Liver (tissue), 9 donors: Measurements from ENCODE around the gene BRD3OS. TPM values are rescaled to one million over a fixed set of nuclear protein-coding genes. Genes with fewer than 3 reads are reported as not detected.

Experiments used
- DNase-seq: peaks from one replicate; pipeline ENCODE4 v3.0.0-alpha.2; 2017; ENCODE audit warnings: low spot score
- H3K27ac ChIP-seq, 2 donors: one replicate each; pipeline ENCODE4 v1.7.0; 2013; ENCODE audit warnings: inconsistent platforms in 2 of 2, low read length in 2 of 2, control low read depth in 1 of 2, low read depth in 1 of 2, mild to moderate bottlenecking in 1 of 2
- H3K27me3 ChIP-seq, 4 donors: one replicate each; pipeline versions ENCODE4 v1.6.1 to v1.7.0; 2013; ENCODE audit warnings: low read length in 3 of 4, inconsistent platforms in 1 of 4, mild to moderate bottlenecking in 1 of 4, moderate library complexity in 1 of 4; ENCODE audit not compliant: control insufficient read depth in 4 of 4, insufficient read depth in 4 of 4
- H3K36me3 ChIP-seq, 4 donors: one replicate each; pipeline versions ENCODE4 v1.6.1 to v1.7.0; 2013; ENCODE audit warnings: low read length in 3 of 4, mild to moderate bottlenecking in 3 of 4, low read depth in 1 of 4, moderate library complexity in 1 of 4; ENCODE audit not compliant: control insufficient read depth in 4 of 4, insufficient read depth in 3 of 4
- H3K4me1 ChIP-seq, 4 donors: one replicate each; pipeline versions ENCODE4 v1.6.1 to v1.7.0; 2013; ENCODE audit warnings: low read length in 3 of 4, mild to moderate bottlenecking in 3 of 4, moderate library complexity in 1 of 4; ENCODE audit not compliant: control insufficient read depth in 4 of 4, insufficient read depth in 4 of 4
- H3K4me3 ChIP-seq, 3 donors: one replicate each; pipeline versions ENCODE4 v1.6.1 to v1.7.0; 2013; ENCODE audit warnings: low read length in 3 of 3, control low read depth in 1 of 3, low read depth in 1 of 3, mild to moderate bottlenecking in 1 of 3
- H3K9ac ChIP-seq, 2 donors: one replicate each; pipeline ENCODE4 v1.7.0; 2013; ENCODE audit warnings: low read length in 2 of 2, mild to moderate bottlenecking in 2 of 2, moderate library complexity in 2 of 2, control low read depth in 1 of 2, low read depth in 1 of 2
- H3K9me3 ChIP-seq, 4 donors: one replicate each; pipeline versions ENCODE4 v1.6.1 to v1.7.0; 2013; ENCODE audit warnings: low read length in 3 of 4; ENCODE audit not compliant: control insufficient read depth in 4 of 4
- EGR1 ChIP-seq, 2 donors: IDR thresholded peaks; 2 replicates each; pipeline ENCODE4 v1.6.1; 2016 to 2018; ENCODE audit warnings: antibody characterized with exemption in 2 of 2, low read depth in 2 of 2
- FOXA2 ChIP-seq: IDR thresholded peaks from 2 replicates; pipeline ENCODE4 v1.6.1; 2016; ENCODE audit warnings: antibody characterized with exemption
- GABPA ChIP-seq, 2 donors: IDR thresholded peaks in 1 of 2; conservative IDR thresholded peaks in 1 of 2; 2 replicates each; pipeline ENCODE4 v1.6.1; 2016; ENCODE audit warnings: antibody characterized with exemption in 2 of 2, mild to moderate bottlenecking in 1 of 2, moderate library complexity in 1 of 2
- HNF4A ChIP-seq, 2 donors: conservative IDR thresholded peaks; 2 replicates each; pipeline ENCODE4 v1.6.1; 2016; ENCODE audit warnings: antibody characterized with exemption in 2 of 2, mild to moderate bottlenecking in 2 of 2
- HNF4G ChIP-seq: IDR thresholded peaks from 2 replicates; pipeline ENCODE4 v1.6.1; 2016; ENCODE audit warnings: antibody characterized with exemption
- JUND ChIP-seq, 2 donors: IDR thresholded peaks; 2 replicates each; pipeline ENCODE4 v1.6.1; 2016; ENCODE audit warnings: antibody characterized with exemption in 2 of 2
- NR2F2 ChIP-seq: IDR thresholded peaks from 2 replicates; pipeline ENCODE4 v1.6.1; 2016; ENCODE audit warnings: antibody characterized with exemption
- RAD21 ChIP-seq, 2 donors: IDR thresholded peaks; 2 replicates each; pipeline ENCODE4 v1.6.1; 2016; ENCODE audit warnings: antibody characterized with exemption in 2 of 2, mild to moderate bottlenecking in 2 of 2
- RXRA ChIP-seq, 2 donors: IDR thresholded peaks; 2 replicates each; pipeline ENCODE4 v1.6.1; 2017 to 2018; ENCODE audit warnings: antibody characterized with exemption in 2 of 2, mild to moderate bottlenecking in 1 of 2
- SP1 ChIP-seq: IDR thresholded peaks from 2 replicates; pipeline ENCODE4 v1.6.1; 2018; ENCODE audit warnings: antibody characterized with exemption, mild to moderate bottlenecking
- TAF1 ChIP-seq: conservative IDR thresholded peaks from 2 replicates; pipeline ENCODE4 v1.6.1; 2016; ENCODE audit warnings: antibody characterized with exemption, mild to moderate bottlenecking
- YY1 ChIP-seq: IDR thresholded peaks from 2 replicates; pipeline ENCODE4 v1.6.1; 2016; ENCODE audit warnings: antibody characterized with exemption, mild to moderate bottlenecking
- WGBS: extraction: QIAGEN DNeasy Blood & Tissue Kit; methylation state at CpG from one replicate; pipeline ENCODE4 v1.1.7; 2013; 5-methylcytosine and 5-hydroxymethylcytosine counted together
- polyA plus RNA-seq, 2 donors: library from polyadenylated mRNA; stranded (reverse) in 1 of 2; unstranded in 1 of 2; fragments of 200-250 nt in 1 of 2; fragments of >200 nt in 1 of 2; fragmentation: Nextera tagmentation in 1 of 2; extraction: Ambion mirVana in 1 of 2; gene quantifications; one replicate each; pipeline versions ENCODE4 v1.2.1 to v1.2.3, GENCODE V29; 2013 to 2015
- total RNA-seq, 2 donors: library from RNA; depleted of rRNA; stranded (reverse); fragments of >200 nt; gene quantifications; one replicate each; pipeline ENCODE4 v1.2.3, GENCODE V29; 2014
- TF ChIP-seq, protein P1 (sequence below): IDR thresholded peaks from 2 replicates; pipeline ENCODE4 v1.6.1; 2016; ENCODE audit warnings: antibody characterized with exemption
- TF ChIP-seq, protein P2 (sequence below): fragments of 150-350 bp; IDR thresholded peaks from 2 replicates; pipeline ENCODE4 v1.5.1; 2017; ENCODE audit warnings: improper control_type of control experiment, low read depth, low read length; ENCODE audit not compliant: missing input control
- TF ChIP-seq, protein P3 (sequence below): IDR thresholded peaks from 2 replicates; pipeline ENCODE4 v1.6.1; 2016; ENCODE audit warnings: antibody characterized with exemption
- donor health status: healthy.
- donor health status: healthy.
- donor health status: healthy.
- donor health status: healthy.
- donor health status: healthy.

Gene BRD3OS
- total and polyA plus RNA-seq, 4 donors, result 2.1 to 5.1 (median 2.9) TPM

DNA sequence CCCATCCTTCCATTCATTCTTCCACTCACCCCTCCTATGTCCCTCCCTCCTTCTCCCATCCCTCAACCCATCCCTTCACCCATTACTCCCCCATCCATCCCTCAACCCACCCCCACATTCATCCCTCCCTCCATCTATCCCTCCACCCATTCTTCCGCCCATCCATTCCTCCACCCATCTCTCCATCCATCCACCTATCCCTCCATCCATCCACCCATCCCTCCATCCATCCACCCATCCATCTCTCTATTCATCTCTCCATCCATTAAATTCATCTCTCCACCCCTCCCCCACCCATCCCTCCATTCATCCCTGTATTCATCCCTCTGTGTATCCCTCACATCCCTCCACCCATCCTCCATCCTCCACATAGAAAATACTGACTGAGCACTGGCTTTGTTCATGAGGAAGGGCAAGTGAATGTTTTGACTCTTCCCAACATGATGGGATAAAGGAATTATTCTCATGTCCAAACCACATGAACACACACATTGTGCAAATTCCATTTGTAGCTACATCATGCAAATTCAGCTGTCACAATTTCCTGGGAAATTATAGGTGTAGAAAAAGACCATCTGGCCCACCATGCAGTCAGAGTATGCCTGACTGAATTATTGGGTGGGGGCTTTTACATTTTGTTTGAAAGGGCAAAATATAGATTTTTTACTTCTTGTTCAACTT, 26.2 kb upstream of the BRD3OS start:
- Histone ChIP-seq H3K9ac (no peak overlapping the region), H3K9me3 (no peaks in the 10 kb centered on the region), H3K27ac (no peak overlapping the region), H3K36me3 (no peaks in the 10 kb centered on the region), H3K4me3 (no peak overlapping the region), H3K4me1 (peaks cover 0 to 6% (median 4%) of the 10 kb centered on the region in 4 donors), H3K27me3 (no peaks in the 10 kb centered on the region)
- 93% methylated on average over 1 of the region's 1 CpG for WGBS
- no peak for TF ChIP-seq RAD21 (IDR thresholded peaks at IDR 0.05)
- no peak for TF ChIP-seq RXRA (IDR thresholded peaks at IDR 0.05)
- no peak for TF ChIP-seq GABPA (IDR thresholded peaks at IDR 0.05 in 1 of 2, conservative IDR thresholded peaks at IDR 0.05 in 1 of 2)
- no peak for TF ChIP-seq HNF4G
- TF ChIP-seq, protein P1, sequence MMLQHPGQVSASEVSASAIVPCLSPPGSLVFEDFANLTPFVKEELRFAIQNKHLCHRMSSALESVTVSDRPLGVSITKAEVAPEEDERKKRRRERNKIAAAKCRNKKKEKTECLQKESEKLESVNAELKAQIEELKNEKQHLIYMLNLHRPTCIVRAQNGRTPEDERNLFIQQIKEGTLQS, result no peak
- TF ChIP-seq HNF4A (conservative IDR thresholded peaks at IDR 0.05), result no peak
- TF ChIP-seq, protein P2, sequence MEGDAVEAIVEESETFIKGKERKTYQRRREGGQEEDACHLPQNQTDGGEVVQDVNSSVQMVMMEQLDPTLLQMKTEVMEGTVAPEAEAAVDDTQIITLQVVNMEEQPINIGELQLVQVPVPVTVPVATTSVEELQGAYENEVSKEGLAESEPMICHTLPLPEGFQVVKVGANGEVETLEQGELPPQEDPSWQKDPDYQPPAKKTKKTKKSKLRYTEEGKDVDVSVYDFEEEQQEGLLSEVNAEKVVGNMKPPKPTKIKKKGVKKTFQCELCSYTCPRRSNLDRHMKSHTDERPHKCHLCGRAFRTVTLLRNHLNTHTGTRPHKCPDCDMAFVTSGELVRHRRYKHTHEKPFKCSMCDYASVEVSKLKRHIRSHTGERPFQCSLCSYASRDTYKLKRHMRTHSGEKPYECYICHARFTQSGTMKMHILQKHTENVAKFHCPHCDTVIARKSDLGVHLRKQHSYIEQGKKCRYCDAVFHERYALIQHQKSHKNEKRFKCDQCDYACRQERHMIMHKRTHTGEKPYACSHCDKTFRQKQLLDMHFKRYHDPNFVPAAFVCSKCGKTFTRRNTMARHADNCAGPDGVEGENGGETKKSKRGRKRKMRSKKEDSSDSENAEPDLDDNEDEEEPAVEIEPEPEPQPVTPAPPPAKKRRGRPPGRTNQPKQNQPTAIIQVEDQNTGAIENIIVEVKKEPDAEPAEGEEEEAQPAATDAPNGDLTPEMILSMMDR, result no peak
- TF ChIP-seq EGR1 (IDR thresholded peaks at IDR 0.05; ENCODE audit: low read depth in 2 of 2), result no peak
- TF ChIP-seq NR2F2, result no peak
- TF ChIP-seq TAF1, result no peak
- no peak for DNase-seq

DNA sequence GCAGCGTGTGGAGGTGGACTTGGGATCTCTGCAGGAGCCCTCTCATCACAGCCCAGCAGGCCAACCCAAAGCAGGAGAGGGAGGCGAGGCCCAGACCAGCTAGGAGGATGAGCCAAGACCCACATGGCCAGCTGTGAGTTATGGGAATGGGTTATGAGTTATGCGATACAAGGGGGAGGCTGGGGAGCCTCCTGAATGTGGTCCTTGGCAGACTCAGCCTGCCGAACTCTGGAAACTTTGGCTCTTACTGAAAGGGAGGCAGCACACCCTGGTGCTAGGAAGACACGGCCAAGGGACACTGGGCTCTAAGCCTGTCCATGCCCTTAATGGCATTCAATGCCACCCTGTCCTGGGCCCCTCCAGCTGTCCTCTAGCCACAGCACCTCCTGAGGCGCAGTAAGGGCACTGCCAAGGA, 25.4 kb upstream of the BRD3OS start:
- Histone ChIP-seq H3K27ac (no peak overlapping the region), H3K9ac (no peak overlapping the region), H3K27me3 (no peaks in the 10 kb centered on the region), H3K9me3 (no peaks in the 10 kb centered on the region), H3K36me3 (no peaks in the 10 kb centered on the region), H3K4me1 (no peaks in the 10 kb centered on the region), H3K4me3 (no peak overlapping the region)
- TF ChIP-seq FOXA2 (no peak), TAF1 (no peak), HNF4A (conservative IDR thresholded peaks at IDR 0.05) (no peak), NR2F2 (no peak), SP1 (no peak), YY1 (no peak), EGR1 (IDR thresholded peaks at IDR 0.05; ENCODE audit: low read depth in 2 of 2) (no peak), JUND (IDR thresholded peaks at IDR 0.05) (no peak), RXRA (IDR thresholded peaks at IDR 0.05) (no peak)
- TF ChIP-seq, protein P3, sequence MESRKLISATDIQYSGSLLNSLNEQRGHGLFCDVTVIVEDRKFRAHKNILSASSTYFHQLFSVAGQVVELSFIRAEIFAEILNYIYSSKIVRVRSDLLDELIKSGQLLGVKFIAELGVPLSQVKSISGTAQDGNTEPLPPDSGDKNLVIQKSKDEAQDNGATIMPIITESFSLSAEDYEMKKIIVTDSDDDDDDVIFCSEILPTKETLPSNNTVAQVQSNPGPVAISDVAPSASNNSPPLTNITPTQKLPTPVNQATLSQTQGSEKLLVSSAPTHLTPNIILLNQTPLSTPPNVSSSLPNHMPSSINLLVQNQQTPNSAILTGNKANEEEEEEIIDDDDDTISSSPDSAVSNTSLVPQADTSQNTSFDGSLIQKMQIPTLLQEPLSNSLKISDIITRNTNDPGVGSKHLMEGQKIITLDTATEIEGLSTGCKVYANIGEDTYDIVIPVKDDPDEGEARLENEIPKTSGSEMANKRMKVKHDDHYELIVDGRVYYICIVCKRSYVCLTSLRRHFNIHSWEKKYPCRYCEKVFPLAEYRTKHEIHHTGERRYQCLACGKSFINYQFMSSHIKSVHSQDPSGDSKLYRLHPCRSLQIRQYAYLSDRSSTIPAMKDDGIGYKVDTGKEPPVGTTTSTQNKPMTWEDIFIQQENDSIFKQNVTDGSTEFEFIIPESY, result no peak
- TF ChIP-seq, protein P1, result no peak
- no peak for DNase-seq
- 90% methylated on average over 6 of the region's 6 CpGs for WGBS
